Panc1 (cell line): ENCODE measurements around the gene SPDEF. TPM values are rescaled to one million over a fixed set of nuclear protein-coding genes. Genes with fewer than 3 reads are reported as not detected.

Experiments used
- ATAC-seq: fragments of 200-7000 bp; cut with Tn5 transposase; 2 replicates; pipeline ENCODE4 v1.9.1; 2020; ENCODE audit warnings: mild to moderate bottlenecking, moderate library complexity
- BruUV-seq: library from RNA; stranded (reverse); fragments of 400-500 nt; replicated peaks from 2 replicates; lab custom pipeline; 2021; lab: Mats Ljungman, UMichigan
- CTCF ChIA-PET: fragments of 300-600 bp; sonication (Branson Sonifier 250); formaldehyde crosslinking; loops from one replicate; lab custom pipeline; 2022; ENCODE audit warnings: antibody characterized with exemption; lab: Charles Lee
- POLR2A ChIA-PET: fragments of 300-600 bp; sonication (Branson Sonifier 250); formaldehyde crosslinking; loops from one replicate; lab custom pipeline; 2022; ENCODE audit warnings: antibody characterized with exemption; lab: Charles Lee
- DNase-seq: peaks from one replicate; pipeline ENCODE4 v3.0.0-alpha.2; 2010; ENCODE audit warnings: low read depth, low spot score
- H3K27ac ChIP-seq: 2 replicates; pipeline ENCODE4 v1.5.1; 2011; ENCODE audit warnings: mild to moderate bottlenecking, low read length, inconsistent platforms
- H3K27me3 ChIP-seq: fragments of 200-500 bp; sonication (Bioruptor generic); 2 replicates; pipeline ENCODE4 v1.6.0; 2014; ENCODE audit warnings: low read length, inconsistent platforms; ENCODE audit not compliant: control insufficient read depth, insufficient read depth
- H3K36me3 ChIP-seq: fragments of 200-500 bp; sonication (Bioruptor generic); 2 replicates; pipeline ENCODE4 v1.5.1; 2014; ENCODE audit warnings: inconsistent platforms, mild to moderate bottlenecking, low read length, moderate library complexity; ENCODE audit not compliant: control insufficient read depth, insufficient read depth
- H3K4me1 ChIP-seq: 2 replicates; pipeline ENCODE4 v1.5.1; 2011; ENCODE audit warnings: inconsistent platforms, mild to moderate bottlenecking, low read length, moderate library complexity; ENCODE audit not compliant: control insufficient read depth, insufficient read depth
- H3K4me3 ChIP-seq, 2 experiments: 2 replicates each; pipeline ENCODE4 v1.5.1; 2011 to 2012; ENCODE audit warnings: low read depth in 2 of 2, low read length in 2 of 2, mild to moderate bottlenecking in 2 of 2, inconsistent platforms in 1 of 2, moderate library complexity in 1 of 2
- H3K9me3 ChIP-seq: fragments of 200-500 bp; sonication (Bioruptor generic); 2 replicates; pipeline ENCODE4 v1.5.1; 2014; ENCODE audit warnings: low read depth, mild to moderate bottlenecking, inconsistent platforms, low read length, moderate library complexity; ENCODE audit not compliant: control insufficient read depth, insufficient read depth
- CTCF ChIP-seq: fragments of 450-650 bp; IDR thresholded peaks from 2 replicates; pipeline ENCODE4 v1.5.1; 2017; ENCODE audit warnings: mild to moderate bottlenecking
- POLR2AphosphoS5 ChIP-seq: IDR thresholded peaks from 2 replicates; pipeline ENCODE4 v1.6.1; 2012; ENCODE audit warnings: mild to moderate bottlenecking, low read depth, low read length, moderate library complexity
- REST ChIP-seq, 2 experiments: IDR thresholded peaks; 2 replicates each; pipeline ENCODE4 v1.6.1; 2011 to 2012; ENCODE audit warnings: low read depth in 2 of 2, control low read depth in 1 of 2, low read length in 1 of 2, mild to moderate bottlenecking in 1 of 2, moderate library complexity in 1 of 2; ENCODE audit not compliant: insufficient read depth in 1 of 2
- SIN3A ChIP-seq: IDR thresholded peaks from 2 replicates; pipeline ENCODE4 v1.6.1; 2012; ENCODE audit warnings: low read depth, mild to moderate bottlenecking, low read length, moderate library complexity, borderline replicate concordance; ENCODE audit not compliant: insufficient read depth
- TCF7L2 ChIP-seq: IDR thresholded peaks from 2 replicates; pipeline ENCODE4 v1.6.1; 2011; ENCODE audit warnings: mild to moderate bottlenecking, low read depth, low read length, inconsistent platforms
- in situ Hi-C: cut with HindIII; loops from 2 replicates; pipeline ENCODE4 v1.10.0; 2016; ENCODE audit warnings: low sequenced_read_pairs, low pct_unique_long_range_greater_than_20kb
- intact Hi-C: fragments of 100-400 bp; cut with micrococcal nuclease; formaldehyde crosslinking; loops from one replicate; pipeline ENCODE4 v1.10.0; 2022; ENCODE audit not compliant: unreplicated experiment
- total RNA-seq: library from RNA; stranded (reverse); gene quantifications from one replicate; pipeline ENCODE4 v1.2.1, GENCODE V29; 2021; ENCODE audit not compliant: unreplicated experiment

The SPDEF gene
- total RNA-seq, 1 experiment from 2014 or later, result 1.6 TPM

- ATAC-seq (no peak), DNase-seq (no peak)
- Histone ChIP-seq H3K27me3 (no peaks in the 10 kb centered on the region), H3K4me1 (no peaks in the 10 kb centered on the region), H3K36me3 (no peaks in the 10 kb centered on the region), H3K9me3 (no peaks in the 10 kb centered on the region), H3K27ac (no peak overlapping the region), H3K4me3 (no peak overlapping the region)
- CTCF ChIA-PET, result no interaction called here
- intact Hi-C loops (no loop called here), in situ Hi-C loops (no loop called here)
- TF ChIP-seq POLR2AphosphoS5, result no peak
- no peak for TF ChIP-seq SIN3A
- no peak for TF ChIP-seq CTCF
- no peak for TF ChIP-seq TCF7L2
- no peak for TF ChIP-seq REST (IDR thresholded peaks at IDR 0.05; ENCODE audit: insufficient read depth in 1 of 2, low read depth in 2 of 2, low read length in 1 of 2)
- POLR2A ChIA-PET, result no interaction called here
- no TSS peak for BruUV-seq
Measured at GRCh38 chr6:34572021-34572420, 15.9 kb upstream of the SPDEF start.

- Histone ChIP-seq H3K4me3 (no peak overlapping the region), H3K36me3 (no peaks in the 10 kb centered on the region), H3K27me3 (no peaks in the 10 kb centered on the region), H3K27ac (no peak overlapping the region), H3K4me1 (0 out of 2 replicates have a peak, but pooled peaks cover 3% of the 10 kb centered on the region), H3K9me3 (no peaks in the 10 kb centered on the region)
- BruUV-seq, result no TSS peak
- in situ Hi-C loops (no loop called here), intact Hi-C loops (no loop called here)
- no peak for TF ChIP-seq REST (IDR thresholded peaks at IDR 0.05; ENCODE audit: insufficient read depth in 1 of 2, low read depth in 2 of 2, low read length in 1 of 2)
- ChIA-PET POLR2A (no interaction called here), CTCF (no interaction called here)
- no peak for DNase-seq
- ATAC-seq, result no peak
Measured at GRCh38 chr6:34571388-34571787, 15.3 kb upstream of the SPDEF start.
